SK-N-MC (cell line): ENCODE data around the gene INTS15.

Experiments
- DNase-seq: peaks from one replicate; pipeline ENCODE4 v3.0.0-alpha.2; 2011; ENCODE audit warnings: low read depth, low spot score
- H3K27ac ChIP-seq: fragments of 200-600 bp; sonication (generic); 2 replicates; pipeline ENCODE4 v1.5.1; 2016; ENCODE audit warnings: mixed run types
- H3K36me3 ChIP-seq: fragments of 200-600 bp; sonication (generic); 2 replicates; pipeline ENCODE4 v1.6.1; 2017; ENCODE audit warnings: antibody characterized with exemption, low read length, mixed read lengths; ENCODE audit not compliant: insufficient read depth
- H3K4me3 ChIP-seq: fragments of 200-600 bp; sonication (generic); 2 replicates; pipeline ENCODE4 v1.5.1; 2016
- H3K9ac ChIP-seq: fragments of 200-600 bp; sonication (generic); 2 replicates; pipeline ENCODE4 v1.8.0; 2017; ENCODE audit warnings: mixed run types, mixed read lengths; ENCODE audit not compliant: insufficient read length
- H3K9me3 ChIP-seq: fragments of 200-600 bp; sonication (generic); 2 replicates; pipeline ENCODE4 v1.6.1; 2017; ENCODE audit warnings: low read depth, mild to moderate bottlenecking, antibody characterized with exemption, low read length, moderate library complexity, mixed read lengths
- EZH2 ChIP-seq: fragments of 200-600 bp; sonication (generic); IDR thresholded peaks from one replicate; pipeline ENCODE4 v1.6.1; 2017; ENCODE audit warnings: antibody characterized with exemption
- FOXP2 ChIP-seq: optimal IDR thresholded peaks from 2 replicates; pipeline ENCODE3; 2011; ENCODE audit warnings: mild to moderate bottlenecking, moderate library complexity; ENCODE audit not compliant: insufficient read depth; ENCODE audit errors: extremely low read length, control extremely low read depth
- POLR2AphosphoS5 ChIP-seq: IDR thresholded peaks from 2 replicates; pipeline ENCODE4 v1.6.1; 2012; ENCODE audit warnings: mild to moderate bottlenecking, low read depth, low read length, borderline replicate concordance

Gene INTS15

GRCh38 chr7:6608794-6609193 lies 19.0 kb downstream of the INTS15 start:
- Histone ChIP-seq H3K4me3 (no peak overlapping the region), H3K9me3 (no peaks in the 10 kb centered on the region), H3K27ac (no peak overlapping the region), H3K36me3 (no peaks in the 10 kb centered on the region), H3K9ac (no peak overlapping the region)
- no peak for DNase-seq
- TF ChIP-seq EZH2: no peak
- TF ChIP-seq FOXP2: no peak
- TF ChIP-seq POLR2AphosphoS5: no peak

- H3K36me3 ChIP-seq: no peaks in the 10 kb centered on the region
- no peaks in the 10 kb centered on the region for H3K9me3 ChIP-seq
- H3K27ac ChIP-seq: no peak overlapping the region
- TF ChIP-seq POLR2AphosphoS5 (no peak), EZH2 (no peak), FOXP2 (no peak)
- no peak for DNase-seq
- H3K9ac ChIP-seq: no peak overlapping the region
- H3K4me3 ChIP-seq: no peak overlapping the region
Observed at GRCh38 chr7:6612819-6613218, 23.0 kb downstream of the INTS15 start.

- no peaks in the 10 kb centered on the region for H3K9me3 ChIP-seq
- H3K4me3 ChIP-seq: no peak overlapping the region
- no peak for TF ChIP-seq FOXP2
- no peak for TF ChIP-seq EZH2
- TF ChIP-seq POLR2AphosphoS5: no peak
- H3K27ac ChIP-seq: no peak overlapping the region
- DNase-seq: no peak
- no peaks in the 10 kb centered on the region for H3K36me3 ChIP-seq
- H3K9ac ChIP-seq: no peak overlapping the region
Observed at GRCh38 chr7:6613706-6614105, 23.9 kb downstream of the INTS15 start.

- no peaks in the 10 kb centered on the region for H3K9me3 ChIP-seq
- no peak for TF ChIP-seq FOXP2
- no peak for TF ChIP-seq EZH2
- no peak for TF ChIP-seq POLR2AphosphoS5
- peak within 1 kb of the TSS; percentile 77 for H3K4me3 ChIP-seq
- H3K36me3 ChIP-seq: no peaks in the 10 kb centered on the region
- H3K9ac ChIP-seq: peak within 1 kb of the TSS; percentile 45
- no peak for DNase-seq
- no peak within 1 kb of the TSS for H3K27ac ChIP-seq
Observed at GRCh38 chr7:6614953-6615722, 25.3 kb downstream of the INTS15 start, which contains the start of gene ZNF853. ZNF853 (plus strand) TSS chr7:6615610; CDS start chr7:6616175, 565 bp downstream.

- no peak for DNase-seq
- Histone ChIP-seq H3K9me3 (no peaks in the 10 kb centered on the region), H3K9ac (no peak overlapping the region), H3K27ac (no peak overlapping the region), H3K4me3 (peak overlapping the region; percentile 67), H3K36me3 (no peaks in the 10 kb centered on the region)
- no peak for TF ChIP-seq EZH2
- TF ChIP-seq POLR2AphosphoS5: no peak
- no peak for TF ChIP-seq FOXP2
Observed at GRCh38 chr7:6615723-6616555, 26.1 kb downstream of the INTS15 start.

GRCh38 chr7:6616854-6617643 lies 27.2 kb downstream of the INTS15 start:
- Histone ChIP-seq H3K36me3 (no peaks in the 10 kb centered on the region), H3K9me3 (no peaks in the 10 kb centered on the region), H3K4me3 (no peak overlapping the region), H3K27ac (no peak overlapping the region), H3K9ac (no peak overlapping the region)
- no peak for TF ChIP-seq FOXP2
- no peak for TF ChIP-seq EZH2
- TF ChIP-seq POLR2AphosphoS5: no peak
- DNase-seq: no peak

- no peaks in the 10 kb centered on the region for H3K9me3 ChIP-seq
- H3K9ac ChIP-seq: no peak overlapping the region
- H3K27ac ChIP-seq: no peak overlapping the region
- TF ChIP-seq POLR2AphosphoS5: no peak
- no peak for TF ChIP-seq FOXP2
- no peak for TF ChIP-seq EZH2
- no peak for DNase-seq
- H3K4me3 ChIP-seq: no peak overlapping the region
- H3K36me3 ChIP-seq: no peaks in the 10 kb centered on the region
Observed at GRCh38 chr7:6618621-6619020, 28.8 kb downstream of the INTS15 start.

GRCh38 chr7:6619961-6620360 lies 30.1 kb downstream of the INTS15 start:
- Histone ChIP-seq H3K9ac (no peak overlapping the region), H3K36me3 (no peaks in the 10 kb centered on the region), H3K27ac (no peak overlapping the region), H3K9me3 (no peaks in the 10 kb centered on the region), H3K4me3 (no peak overlapping the region)
- TF ChIP-seq FOXP2: no peak
- DNase-seq: no peak
